SKM-1 (cell line): ENCODE measurements around the gene KLC1.
"Not testable (repeated sequence)": the region's sequence is repeated elsewhere in the genome, so short reads cannot be mapped to it uniquely, and the experiment has no call there.

ENCODE experiments used
- DNase-seq: peaks from one replicate; lab custom pipeline; 2025; ENCODE audit not compliant: unreplicated experiment; lab: John Stamatoyannopoulos, UW

The KLC1 gene

GRCh38 chr14:103625356-103626095 is 3.5 kb upstream of the KLC1 start:
- DNase-seq: no peak

GRCh38 chr14:103626146-103626850 is 2.7 kb upstream of the KLC1 start:
- no peak for DNase-seq

GRCh38 chr14:103627073-103628025 is 1.7 kb upstream of the KLC1 start:
- no peak for DNase-seq

GRCh38 chr14:103628221-103628683 is 759 bp upstream of the KLC1 start:
- no peak for DNase-seq

GRCh38 chr14:103629503-103630121 is 601 bp downstream of the KLC1 start:
- no peak for DNase-seq

GRCh38 chr14:103630364-103631108 is 1.5 kb downstream of the KLC1 start:
- DNase-seq: no peak

GRCh38 chr14:103633391-103633790 is 4.4 kb downstream of the KLC1 start:
- no peak for DNase-seq

- no peak for DNase-seq
These were observed 5.1 kb downstream of the KLC1 start for GRCh38 chr14:103634156-103634555.

GRCh38 chr14:103638594-103638993 is 9.6 kb downstream of the KLC1 start:
- no peak for DNase-seq

- DNase-seq: no peak
These were observed 12.2 kb downstream of the KLC1 start for GRCh38 chr14:103641161-103641560.

GRCh38 chr14:103646189-103646588 is 17.2 kb downstream of the KLC1 start:
- DNase-seq: no peak

GRCh38 chr14:103649001-103649400 is 20.0 kb downstream of the KLC1 start:
- DNase-seq: no peak

- no peak for DNase-seq
These were observed 21.2 kb downstream of the KLC1 start for GRCh38 chr14:103650213-103650612.

- no peak for DNase-seq
These were observed 22.6 kb downstream of the KLC1 start for GRCh38 chr14:103651585-103651984.

GRCh38 chr14:103652806-103653205 is 23.8 kb downstream of the KLC1 start:
- no peak for DNase-seq

GRCh38 chr14:103653336-103653735 is 24.3 kb downstream of the KLC1 start:
- DNase-seq: not testable (repeated sequence)

- DNase-seq: no peak
These were observed 24.8 kb downstream of the KLC1 start for GRCh38 chr14:103653805-103654204.

GRCh38 chr14:103654619-103655018 is 25.6 kb downstream of the KLC1 start:
- DNase-seq: no peak

GRCh38 chr14:103656031-103656755 is 27.2 kb downstream of the KLC1 start:
- DNase-seq: no peak

- DNase-seq: no peak
These were observed 27.7 kb downstream of the KLC1 start for GRCh38 chr14:103656756-103657133.
